HCEC 1CT (cell line): ENCODE measurements around the gene SLC27A3.
"Not testable (repeated sequence)": the region's sequence is repeated elsewhere in the genome, so short reads cannot be mapped to it uniquely, and the experiment has no call there.

ENCODE experiments used
- DNase-seq: peaks from one replicate; pipeline ENCODE4 v3.0.0-alpha.2; 2017

The SLC27A3 gene

GRCh38 chr1:153763365-153764225, 11.6 kb upstream of the SLC27A3 start:
- DNase-seq = no peak

GRCh38 chr1:153764310-153764709, 10.9 kb upstream of the SLC27A3 start:
- DNase-seq = no peak

GRCh38 chr1:153766663-153767062, 8.5 kb upstream of the SLC27A3 start:
- DNase-seq = not testable (repeated sequence)

- DNase-seq = no peak
These were observed 7.7 kb upstream of the SLC27A3 start for GRCh38 chr1:153767519-153767918.

- no peak for DNase-seq
These were observed 6.7 kb upstream of the SLC27A3 start for GRCh38 chr1:153768316-153769181.

GRCh38 chr1:153769221-153769620, 6.0 kb upstream of the SLC27A3 start:
- DNase-seq = no peak

- DNase-seq = no peak
These were observed 4.4 kb upstream of the SLC27A3 start for GRCh38 chr1:153770797-153771196.

GRCh38 chr1:153771261-153771660, 3.9 kb upstream of the SLC27A3 start:
- DNase-seq = no peak

GRCh38 chr1:153771841-153772593, 3.2 kb upstream of the SLC27A3 start:
- DNase-seq = no peak

GRCh38 chr1:153773096-153773921, 1.9 kb upstream of the SLC27A3 start:
- DNase-seq = no peak

- DNase-seq = no peak
These were observed 1.1 kb upstream of the SLC27A3 start for GRCh38 chr1:153774026-153774595.

GRCh38 chr1:153775458-153776327, 486 bp downstream of the SLC27A3 start:
- no peak for DNase-seq

- no peak for DNase-seq
These were observed 1.1 kb downstream of the SLC27A3 start for GRCh38 chr1:153776352-153776751.

- DNase-seq = no peak
These were observed 1.7 kb downstream of the SLC27A3 start for GRCh38 chr1:153776845-153777370.

GRCh38 chr1:153777648-153778047, 2.4 kb downstream of the SLC27A3 start:
- DNase-seq = no peak

- DNase-seq = no peak
These were observed 3.0 kb downstream of the SLC27A3 start for GRCh38 chr1:153778051-153778823.

- no peak for DNase-seq
These were observed 3.8 kb downstream of the SLC27A3 start for GRCh38 chr1:153778824-153779519.

- DNase-seq = no peak
These were observed 4.8 kb downstream of the SLC27A3 start for GRCh38 chr1:153779781-153780541.
